Tibial nerve (tissue), 4 donors: ENCODE results near the gene SSTR3. TPM values are rescaled to one million over a fixed set of nuclear protein-coding genes. Genes with fewer than 3 reads are reported as not detected.

Experiments used
- DNase-seq, 2 donors: peaks; one replicate each; pipeline ENCODE4 v3.0.0-alpha.2; 2019; ENCODE audit warnings: low spot score in 2 of 2
- H3K27ac ChIP-seq, 4 donors: fragments of 200-600 bp; sonication (generic) in 3 of 4; one replicate each; pipeline ENCODE4 v1.5.1; 2017 to 2019; ENCODE audit warnings: mild to moderate bottlenecking in 1 of 4
- H3K27me3 ChIP-seq, 2 donors: fragments of 200-600 bp; sonication (generic) in 1 of 2; one replicate each; pipeline versions ENCODE4 v1.5.1 to v1.6.0; 2017 to 2019
- H3K36me3 ChIP-seq, 3 donors: fragments of 200-600 bp; sonication (generic); one replicate each; pipeline ENCODE4 v1.5.1; 2018 to 2019
- H3K4me1 ChIP-seq, 4 donors: fragments of 200-600 bp; sonication (generic) in 3 of 4; one replicate each; pipeline ENCODE4 v1.5.1; 2017 to 2019
- H3K4me3 ChIP-seq, 4 donors: fragments of 200-600 bp; sonication (generic) in 3 of 4; one replicate each; pipeline ENCODE4 v1.5.1; 2017 to 2019; ENCODE audit warnings: mild to moderate bottlenecking in 1 of 4, moderate library complexity in 1 of 4
- H3K9me3 ChIP-seq, 4 donors: fragments of 200-600 bp; sonication (generic) in 3 of 4; one replicate each; pipeline ENCODE4 v1.5.1; 2017 to 2019
- EP300 ChIP-seq, 2 donors: sonication (generic); formaldehyde crosslinking; IDR thresholded peaks; one replicate each; pipeline ENCODE4 v1.6.1; 2017; ENCODE audit warnings: antibody characterized with exemption in 2 of 2, mild to moderate bottlenecking in 1 of 2
- POLR2A ChIP-seq, 2 donors: fragments of 450-650 bp; IDR thresholded peaks; one replicate each; pipeline ENCODE4 v1.6.1; 2017; ENCODE audit warnings: antibody characterized with exemption in 2 of 2, mild to moderate bottlenecking in 2 of 2, moderate library complexity in 2 of 2
- whole genome bisulfite sequencing, 2 donors: methylation state at CpG; one replicate each; pipeline ENCODE4 v1.1.5; 2018; 5-methylcytosine and 5-hydroxymethylcytosine counted together
- total RNA-seq, 4 donors: library from RNA; depleted of rRNA; stranded (reverse); fragments of >200 nt; gene quantifications; one replicate each; pipeline ENCODE4 v1.1.0, GENCODE V29; 2016
- TF ChIP-seq, protein P1 (sequence below), 5 experiments: fragments of 200-600 bp in 3 of 5; fragments of 450-650 bp in 2 of 5; sonication (generic) in 3 of 5; IDR thresholded peaks; one replicate each; pipeline ENCODE4 v1.5.1; 2016 to 2019; ENCODE audit warnings: antibody characterized with exemption in 5 of 5, mild to moderate bottlenecking in 3 of 5, moderate library complexity in 2 of 5

SSTR3 gene
- total RNA-seq, 4 donors from 2014 or later = not detected

DNA sequence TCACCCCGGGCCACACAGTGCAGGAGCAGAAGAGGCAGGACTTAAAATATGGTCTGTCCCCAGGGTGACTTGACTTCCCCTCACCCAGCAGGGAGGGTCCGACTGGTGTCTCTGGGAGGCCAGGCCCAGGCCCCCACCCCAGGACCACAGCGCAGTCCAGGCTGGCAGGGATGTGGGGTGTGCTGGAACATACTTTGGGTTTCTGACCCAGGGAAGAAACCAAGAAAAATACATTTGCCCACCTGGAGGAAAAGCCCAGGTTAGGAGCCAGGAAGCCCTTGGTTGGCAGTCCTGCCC lies 29.4 kb downstream of the SSTR3 start:
- H3K4me3 ChIP-seq = no peak overlapping the region
- no peak for DNase-seq
- 51 to 100% methylated on average over 3 of the region's 3 CpGs for WGBS, 2 donors
- H3K27ac ChIP-seq = no peak overlapping the region
- peaks cover 0 to 38% (median 0%) of the 10 kb centered on the region in 3 donors for H3K36me3 ChIP-seq
- no peaks in the 10 kb centered on the region for H3K27me3 ChIP-seq
- H3K4me1 ChIP-seq = peaks cover 0 to 48% (median 25%) of the 10 kb centered on the region in 4 donors
- H3K9me3 ChIP-seq = no peaks in the 10 kb centered on the region
- TF ChIP-seq, protein P1, sequence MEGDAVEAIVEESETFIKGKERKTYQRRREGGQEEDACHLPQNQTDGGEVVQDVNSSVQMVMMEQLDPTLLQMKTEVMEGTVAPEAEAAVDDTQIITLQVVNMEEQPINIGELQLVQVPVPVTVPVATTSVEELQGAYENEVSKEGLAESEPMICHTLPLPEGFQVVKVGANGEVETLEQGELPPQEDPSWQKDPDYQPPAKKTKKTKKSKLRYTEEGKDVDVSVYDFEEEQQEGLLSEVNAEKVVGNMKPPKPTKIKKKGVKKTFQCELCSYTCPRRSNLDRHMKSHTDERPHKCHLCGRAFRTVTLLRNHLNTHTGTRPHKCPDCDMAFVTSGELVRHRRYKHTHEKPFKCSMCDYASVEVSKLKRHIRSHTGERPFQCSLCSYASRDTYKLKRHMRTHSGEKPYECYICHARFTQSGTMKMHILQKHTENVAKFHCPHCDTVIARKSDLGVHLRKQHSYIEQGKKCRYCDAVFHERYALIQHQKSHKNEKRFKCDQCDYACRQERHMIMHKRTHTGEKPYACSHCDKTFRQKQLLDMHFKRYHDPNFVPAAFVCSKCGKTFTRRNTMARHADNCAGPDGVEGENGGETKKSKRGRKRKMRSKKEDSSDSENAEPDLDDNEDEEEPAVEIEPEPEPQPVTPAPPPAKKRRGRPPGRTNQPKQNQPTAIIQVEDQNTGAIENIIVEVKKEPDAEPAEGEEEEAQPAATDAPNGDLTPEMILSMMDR (IDR thresholded peaks at IDR 0.05) = no peak
- TF ChIP-seq EP300 (IDR thresholded peaks at IDR 0.05) (no peak), POLR2A (IDR thresholded peaks at IDR 0.05) (no peak)

DNA sequence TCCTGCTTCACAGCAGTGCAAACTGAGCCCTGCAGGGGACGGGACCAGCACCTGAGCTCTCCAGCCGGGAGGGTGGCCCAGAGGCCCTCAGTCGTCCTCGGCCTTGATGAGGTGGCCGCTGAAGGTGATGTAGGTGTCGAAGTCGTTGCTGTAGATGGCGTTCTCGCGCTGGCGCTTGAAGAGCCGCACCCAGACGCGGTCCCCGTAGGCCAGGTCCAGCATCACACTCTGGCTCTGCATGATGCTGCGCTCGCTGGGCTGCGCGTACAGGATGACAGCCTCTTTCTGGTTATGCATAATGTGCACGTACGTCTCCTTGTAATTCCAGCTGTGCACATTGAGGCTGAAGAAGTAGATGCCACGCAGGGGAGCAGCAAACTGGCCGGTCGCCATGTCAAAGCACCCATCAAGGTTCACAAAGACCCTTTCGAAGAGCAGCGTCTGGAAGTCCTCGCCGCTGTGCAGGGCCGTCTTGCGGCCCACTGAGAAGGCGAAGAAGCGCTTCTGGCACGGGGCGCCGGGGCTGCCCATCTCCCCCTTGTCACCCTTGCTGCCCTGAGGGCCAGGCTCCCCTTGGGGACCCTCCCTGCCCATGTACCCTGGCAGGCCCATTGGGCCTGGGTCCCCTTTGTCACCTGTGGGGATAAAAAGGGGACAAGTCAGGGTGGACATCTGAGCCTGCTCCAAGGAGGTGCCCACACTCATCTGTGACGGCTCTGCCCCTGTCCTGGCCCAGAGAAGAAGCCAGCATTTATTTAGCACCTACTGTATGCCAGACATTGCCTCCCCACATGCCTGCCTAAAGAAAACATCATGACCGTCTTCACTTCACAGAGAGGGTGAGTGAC lies 30.0 kb downstream of the SSTR3 start:
- Histone ChIP-seq H3K27me3 (no peaks in the 10 kb centered on the region), H3K4me1 (peaks cover 0 to 48% (median 20%) of the 10 kb centered on the region in 4 donors), H3K9me3 (no peaks in the 10 kb centered on the region), H3K36me3 (peaks cover 0 to 38% (median 0%) of the 10 kb centered on the region in 3 donors), H3K4me3 (no peak overlapping the region), H3K27ac (no peak overlapping the region)
- WGBS, 2 donors = 81 to 85% methylated on average over 36 to 37 of the region's 37 CpGs
- no peak for DNase-seq
- TF ChIP-seq, protein P1 (IDR thresholded peaks at IDR 0.05) = no peak
- TF ChIP-seq EP300 (IDR thresholded peaks at IDR 0.05) = no peak
- TF ChIP-seq POLR2A (IDR thresholded peaks at IDR 0.05) = no peak

DNA sequence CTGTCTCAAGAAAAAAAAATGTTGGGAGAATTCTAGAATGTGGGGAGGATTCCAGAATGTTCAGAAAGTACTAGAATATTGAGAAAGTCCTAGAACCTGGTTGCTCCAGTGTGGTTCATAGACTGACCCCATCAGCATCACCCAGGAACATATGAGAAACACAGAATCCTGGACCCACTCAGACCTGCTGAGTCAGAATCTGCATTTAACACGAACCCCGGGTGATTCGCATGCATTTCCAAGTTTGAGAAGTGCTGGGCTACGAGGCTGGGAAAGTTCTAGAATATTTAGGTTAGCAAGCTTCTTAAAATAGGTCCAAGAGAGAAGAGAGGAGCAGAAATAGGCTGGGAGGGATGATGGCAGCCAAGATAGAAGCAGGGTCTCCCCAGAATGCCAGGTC lies 30.6 kb downstream of the SSTR3 start:
- Histone ChIP-seq H3K36me3 (peaks cover 0 to 38% (median 0%) of the 10 kb centered on the region in 3 donors), H3K9me3 (no peaks in the 10 kb centered on the region), H3K27me3 (no peaks in the 10 kb centered on the region), H3K4me1 (peaks cover 0 to 48% (median 18%) of the 10 kb centered on the region in 4 donors), H3K27ac (no peak overlapping the region), H3K4me3 (no peak overlapping the region)
- WGBS, 2 donors = 71% methylated on average over 4 of the region's 4 CpGs
- TF ChIP-seq POLR2A (IDR thresholded peaks at IDR 0.05) = no peak
- no peak for TF ChIP-seq EP300 (IDR thresholded peaks at IDR 0.05)
- TF ChIP-seq, protein P1 (IDR thresholded peaks at IDR 0.05) = no peak
- DNase-seq = no peak

DNA sequence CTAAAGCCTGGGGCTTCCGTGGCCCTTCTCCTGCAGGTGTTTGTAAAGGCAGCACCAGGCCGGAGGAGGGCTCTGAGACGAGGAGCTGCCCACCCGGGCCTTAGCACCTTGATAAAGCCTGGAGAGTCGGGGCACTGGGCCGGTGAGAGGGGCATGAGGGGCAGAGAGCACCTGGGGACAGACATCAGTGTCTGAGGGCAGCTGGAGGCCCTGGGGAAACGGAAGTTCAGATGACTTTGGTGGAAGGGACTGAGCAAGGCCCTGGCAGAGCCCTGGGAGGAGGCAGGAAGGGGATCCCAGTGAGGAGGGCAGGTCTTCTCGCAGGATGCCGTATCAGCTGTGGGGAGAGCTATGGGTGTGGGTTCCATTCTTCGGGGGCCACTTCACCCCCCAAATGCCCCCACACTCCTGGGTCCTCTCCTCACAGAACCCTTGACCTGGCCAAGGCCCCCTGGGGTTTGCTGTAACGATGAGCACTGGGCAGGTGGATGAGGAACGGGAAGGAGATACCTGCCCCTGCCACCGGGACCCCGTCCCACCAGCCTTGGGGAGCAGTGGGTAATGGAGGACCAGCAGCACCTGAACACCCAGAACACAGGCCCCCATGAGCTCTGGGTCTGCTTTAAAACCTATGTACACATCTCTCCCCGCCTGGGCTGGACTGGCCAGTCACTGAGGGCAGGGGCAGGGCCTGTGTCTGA lies 31.6 kb downstream of the SSTR3 start:
- Histone ChIP-seq H3K9me3 (no peaks in the 10 kb centered on the region), H3K27me3 (no peaks in the 10 kb centered on the region), H3K4me1 (peaks cover 0 to 53% (median 24%) of the 10 kb centered on the region in 4 donors), H3K4me3 (no peak overlapping the region), H3K36me3 (peaks cover 0 to 38% (median 0%) of the 10 kb centered on the region in 3 donors), H3K27ac (no peak overlapping the region)
- no peak for DNase-seq
- no peak for TF ChIP-seq POLR2A (IDR thresholded peaks at IDR 0.05)
- TF ChIP-seq, protein P1 (IDR thresholded peaks at IDR 0.05) = no peak
- TF ChIP-seq EP300 (IDR thresholded peaks at IDR 0.05) = no peak
- 80 to 85% methylated on average over 14 of the region's 15 CpGs for WGBS, 2 donors
